GM20000 (cell line): ENCODE results near the gene ALG2.

Experiments used
- DNase-seq: peaks from one replicate; pipeline ENCODE4 v3.0.0; 2012; ENCODE audit warnings: low spot score
- TF ChIP-seq, protein P1 (sequence below): IDR thresholded peaks from 2 replicates; pipeline ENCODE4 v1.5.1; 2012; ENCODE audit warnings: mild to moderate bottlenecking, control low read depth; ENCODE audit errors: extremely low read depth, missing control alignments

Gene ALG2

DNA sequence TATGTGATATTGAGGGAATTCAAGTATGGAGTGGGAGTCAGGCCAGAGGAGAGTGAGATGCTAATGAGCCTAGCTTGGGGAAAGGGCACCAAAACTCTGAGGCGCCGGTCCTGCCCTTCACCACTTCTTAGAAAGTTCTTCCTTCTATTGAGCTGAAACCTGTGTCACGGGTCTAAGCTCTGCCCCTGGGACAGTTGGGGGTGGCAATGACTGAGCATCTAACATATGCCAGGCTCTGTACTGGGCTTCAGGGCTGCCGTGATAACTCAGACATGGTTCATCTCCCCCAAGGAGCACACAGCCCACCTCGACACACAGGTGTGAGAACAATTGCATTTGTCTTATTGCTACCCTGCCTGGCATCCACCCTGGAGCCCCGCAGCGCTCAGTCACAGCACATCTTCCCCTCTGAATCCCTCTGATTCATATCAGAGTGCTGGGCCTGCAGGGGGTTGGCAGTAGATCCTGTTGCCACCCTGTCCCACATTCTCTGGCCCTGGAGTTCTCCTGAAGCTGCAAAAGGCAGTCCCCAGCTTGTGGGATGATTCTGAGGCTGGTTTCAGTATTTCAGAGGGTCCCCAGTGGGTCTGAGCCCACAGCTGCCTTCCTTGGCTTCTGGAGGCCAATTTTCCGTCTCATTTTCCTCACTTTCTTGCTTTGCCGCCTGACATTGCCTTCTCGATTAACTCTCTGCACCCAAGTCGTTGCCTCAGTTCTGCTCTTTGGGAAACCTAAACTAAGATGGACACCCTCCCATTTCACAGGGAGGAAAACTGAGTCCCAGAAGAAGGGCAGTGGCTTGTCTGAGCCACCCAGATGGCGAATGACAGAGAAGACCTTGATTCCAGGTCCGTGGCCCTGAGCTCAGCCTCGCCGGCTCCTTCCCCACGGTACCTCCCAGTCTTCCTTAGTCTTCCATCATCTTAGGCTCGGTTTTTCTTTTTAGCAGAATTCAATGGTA lies 42.5 kb downstream of the ALG2 start:
- TF ChIP-seq, protein P1, sequence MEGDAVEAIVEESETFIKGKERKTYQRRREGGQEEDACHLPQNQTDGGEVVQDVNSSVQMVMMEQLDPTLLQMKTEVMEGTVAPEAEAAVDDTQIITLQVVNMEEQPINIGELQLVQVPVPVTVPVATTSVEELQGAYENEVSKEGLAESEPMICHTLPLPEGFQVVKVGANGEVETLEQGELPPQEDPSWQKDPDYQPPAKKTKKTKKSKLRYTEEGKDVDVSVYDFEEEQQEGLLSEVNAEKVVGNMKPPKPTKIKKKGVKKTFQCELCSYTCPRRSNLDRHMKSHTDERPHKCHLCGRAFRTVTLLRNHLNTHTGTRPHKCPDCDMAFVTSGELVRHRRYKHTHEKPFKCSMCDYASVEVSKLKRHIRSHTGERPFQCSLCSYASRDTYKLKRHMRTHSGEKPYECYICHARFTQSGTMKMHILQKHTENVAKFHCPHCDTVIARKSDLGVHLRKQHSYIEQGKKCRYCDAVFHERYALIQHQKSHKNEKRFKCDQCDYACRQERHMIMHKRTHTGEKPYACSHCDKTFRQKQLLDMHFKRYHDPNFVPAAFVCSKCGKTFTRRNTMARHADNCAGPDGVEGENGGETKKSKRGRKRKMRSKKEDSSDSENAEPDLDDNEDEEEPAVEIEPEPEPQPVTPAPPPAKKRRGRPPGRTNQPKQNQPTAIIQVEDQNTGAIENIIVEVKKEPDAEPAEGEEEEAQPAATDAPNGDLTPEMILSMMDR: no peak
- DNase-seq: no peak

GRCh38 chr9:99177576-99178366 lies 44.0 kb downstream of the ALG2 start:
- TF ChIP-seq, protein P1: no peak
- no peak for DNase-seq

- no peak for DNase-seq
- TF ChIP-seq, protein P1: no peak
Measured at GRCh38 chr9:99176527-99177013, 45.2 kb downstream of the ALG2 start.

- TF ChIP-seq, protein P1: no peak
- DNase-seq: peak; percentile 34
Measured at GRCh38 chr9:99173570-99174504, 47.9 kb downstream of the ALG2 start.

DNA sequence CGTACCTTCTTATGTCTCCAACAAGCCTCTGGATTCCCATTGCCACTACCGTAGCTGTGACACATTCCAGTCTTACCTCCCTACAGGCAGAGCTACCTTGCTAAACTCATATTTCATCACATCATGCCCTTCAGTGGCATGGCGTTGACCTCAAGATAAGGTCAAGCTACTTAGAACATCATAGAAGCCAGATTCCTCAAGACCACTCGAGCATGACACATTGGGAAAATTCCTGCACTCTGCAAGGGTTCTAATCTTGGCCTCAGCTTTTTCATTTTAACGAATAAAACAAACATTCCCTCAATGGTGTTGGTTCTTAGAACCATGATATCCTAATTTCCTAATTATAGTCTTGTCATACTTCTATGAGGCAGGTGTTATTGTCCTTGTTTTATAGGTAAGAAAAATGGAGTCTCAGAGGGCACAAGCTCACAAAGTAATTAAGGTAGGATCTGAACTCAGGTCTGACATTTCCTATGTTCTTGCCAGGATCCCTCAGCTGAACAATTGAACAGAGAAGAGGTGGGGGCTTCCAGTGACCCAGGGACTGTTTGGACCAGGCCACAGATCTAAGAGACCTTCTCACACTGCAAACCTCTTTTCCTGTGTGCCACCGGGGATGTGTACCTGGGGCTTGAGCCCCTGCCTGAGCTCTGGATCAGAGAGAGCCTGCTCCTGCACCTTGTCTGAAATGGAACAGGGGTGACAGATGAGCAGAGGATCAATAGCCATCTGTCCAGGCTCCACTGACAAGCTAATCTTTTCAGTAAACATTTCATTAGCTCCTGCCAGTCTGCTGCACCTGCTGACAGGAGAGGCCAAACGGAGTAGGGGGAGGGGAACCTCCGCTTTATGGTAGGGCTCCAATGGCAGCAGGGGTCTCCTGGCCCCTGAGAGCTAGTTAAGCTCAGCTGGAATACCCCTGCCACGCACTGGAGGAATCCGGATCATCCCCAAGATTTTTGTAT lies 49.3 kb downstream of the ALG2 start:
- DNase-seq: no peak
- TF ChIP-seq, protein P1: no peak
